ENCODE results near the gene ATP13A3. TPM values are rescaled to one million over a fixed set of nuclear protein-coding genes. Genes with fewer than 3 reads are reported as not detected.

Gene ATP13A3
- total and polyA plus RNA-seq, 9 of the 15 experiments (the other 6 are each of a cell fraction or from before 2014, with no cell fraction given): 16.6 to 135 (median 86.6) TPM

DNA sequence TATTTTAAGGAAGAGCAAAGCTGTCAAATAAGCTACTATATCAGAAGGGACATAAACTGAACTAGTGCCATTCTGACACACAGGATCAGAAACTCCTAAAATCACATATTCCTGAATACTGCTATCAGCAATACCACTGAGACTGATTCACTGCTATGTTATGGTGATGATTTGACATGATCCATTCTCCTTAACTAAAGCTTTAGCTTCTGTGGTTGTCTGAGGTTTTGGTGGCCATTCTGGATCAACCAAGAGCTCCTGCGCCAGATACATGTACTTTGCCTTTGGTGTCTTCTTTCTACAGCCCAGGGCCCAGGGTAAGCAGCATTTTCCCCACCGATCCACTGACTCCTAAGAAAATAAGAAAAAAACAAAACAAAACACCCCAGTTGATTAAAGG, 81.0 kb downstream of the ATP13A3 start (continued):
- TF ChIP-seq, protein P1, sequence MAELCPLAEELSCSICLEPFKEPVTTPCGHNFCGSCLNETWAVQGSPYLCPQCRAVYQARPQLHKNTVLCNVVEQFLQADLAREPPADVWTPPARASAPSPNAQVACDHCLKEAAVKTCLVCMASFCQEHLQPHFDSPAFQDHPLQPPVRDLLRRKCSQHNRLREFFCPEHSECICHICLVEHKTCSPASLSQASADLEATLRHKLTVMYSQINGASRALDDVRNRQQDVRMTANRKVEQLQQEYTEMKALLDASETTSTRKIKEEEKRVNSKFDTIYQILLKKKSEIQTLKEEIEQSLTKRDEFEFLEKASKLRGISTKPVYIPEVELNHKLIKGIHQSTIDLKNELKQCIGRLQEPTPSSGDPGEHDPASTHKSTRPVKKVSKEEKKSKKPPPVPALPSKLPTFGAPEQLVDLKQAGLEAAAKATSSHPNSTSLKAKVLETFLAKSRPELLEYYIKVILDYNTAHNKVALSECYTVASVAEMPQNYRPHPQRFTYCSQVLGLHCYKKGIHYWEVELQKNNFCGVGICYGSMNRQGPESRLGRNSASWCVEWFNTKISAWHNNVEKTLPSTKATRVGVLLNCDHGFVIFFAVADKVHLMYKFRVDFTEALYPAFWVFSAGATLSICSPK (IDR thresholded peaks at IDR 0.05; ENCODE audit: borderline replicate concordance): no peak
- TF ChIP-seq, protein P2, sequence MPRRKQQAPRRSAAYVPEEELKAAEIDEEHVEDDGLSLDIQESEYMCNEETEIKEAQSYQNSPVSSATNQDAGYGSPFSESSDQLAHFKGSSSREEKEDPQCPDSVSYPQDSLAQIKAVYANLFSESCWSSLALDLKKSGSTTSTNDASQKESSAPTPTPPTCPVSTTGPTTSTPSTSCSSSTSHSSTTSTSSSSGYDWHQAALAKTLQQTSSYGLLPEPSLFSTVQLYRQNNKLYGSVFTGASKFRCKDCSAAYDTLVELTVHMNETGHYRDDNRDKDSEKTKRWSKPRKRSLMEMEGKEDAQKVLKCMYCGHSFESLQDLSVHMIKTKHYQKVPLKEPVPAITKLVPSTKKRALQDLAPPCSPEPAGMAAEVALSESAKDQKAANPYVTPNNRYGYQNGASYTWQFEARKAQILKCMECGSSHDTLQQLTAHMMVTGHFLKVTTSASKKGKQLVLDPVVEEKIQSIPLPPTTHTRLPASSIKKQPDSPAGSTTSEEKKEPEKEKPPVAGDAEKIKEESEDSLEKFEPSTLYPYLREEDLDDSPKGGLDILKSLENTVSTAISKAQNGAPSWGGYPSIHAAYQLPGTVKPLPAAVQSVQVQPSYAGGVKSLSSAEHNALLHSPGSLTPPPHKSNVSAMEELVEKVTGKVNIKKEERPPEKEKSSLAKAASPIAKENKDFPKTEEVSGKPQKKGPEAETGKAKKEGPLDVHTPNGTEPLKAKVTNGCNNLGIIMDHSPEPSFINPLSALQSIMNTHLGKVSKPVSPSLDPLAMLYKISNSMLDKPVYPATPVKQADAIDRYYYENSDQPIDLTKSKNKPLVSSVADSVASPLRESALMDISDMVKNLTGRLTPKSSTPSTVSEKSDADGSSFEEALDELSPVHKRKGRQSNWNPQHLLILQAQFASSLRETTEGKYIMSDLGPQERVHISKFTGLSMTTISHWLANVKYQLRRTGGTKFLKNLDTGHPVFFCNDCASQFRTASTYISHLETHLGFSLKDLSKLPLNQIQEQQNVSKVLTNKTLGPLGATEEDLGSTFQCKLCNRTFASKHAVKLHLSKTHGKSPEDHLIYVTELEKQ (CRISPR knock-in tag; IDR thresholded peaks at IDR 0.05): no peak
- TF ChIP-seq TRIM28 (IDR thresholded peaks at IDR 0.05): no peak
- TF ChIP-seq ZNF75A (CRISPR knock-in tag; IDR thresholded peaks at IDR 0.05): no peak
- no peak for TF ChIP-seq ZNF583 (CRISPR knock-in tag; IDR thresholded peaks at IDR 0.05)
- TF ChIP-seq, protein P3, sequence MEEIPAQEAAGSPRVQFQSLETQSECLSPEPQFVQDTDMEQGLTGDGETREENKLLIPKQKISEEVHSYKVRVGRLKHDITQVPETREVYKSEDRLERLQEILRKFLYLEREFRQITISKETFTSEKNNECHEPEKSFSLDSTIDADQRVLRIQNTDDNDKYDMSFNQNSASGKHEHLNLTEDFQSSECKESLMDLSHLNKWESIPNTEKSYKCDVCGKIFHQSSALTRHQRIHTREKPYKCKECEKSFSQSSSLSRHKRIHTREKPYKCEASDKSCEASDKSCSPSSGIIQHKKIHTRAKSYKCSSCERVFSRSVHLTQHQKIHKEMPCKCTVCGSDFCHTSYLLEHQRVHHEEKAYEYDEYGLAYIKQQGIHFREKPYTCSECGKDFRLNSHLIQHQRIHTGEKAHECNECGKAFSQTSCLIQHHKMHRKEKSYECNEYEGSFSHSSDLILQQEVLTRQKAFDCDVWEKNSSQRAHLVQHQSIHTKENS (CRISPR knock-in tag; IDR thresholded peaks at IDR 0.05): no peak
- TF ChIP-seq STAG1 (CRISPR knock-in tag; IDR thresholded peaks at IDR 0.05; ENCODE audit: borderline replicate concordance): no peak
